NCI-H2171 treated with DMSO at 0.1 percent for 48 hours (cell line): Measurements from ENCODE around the gene DMBT1.

Source experiments
- DNase-seq: peaks from one replicate; lab custom pipeline; 2025; lab: John Stamatoyannopoulos, UW

DMBT1 gene

DNA sequence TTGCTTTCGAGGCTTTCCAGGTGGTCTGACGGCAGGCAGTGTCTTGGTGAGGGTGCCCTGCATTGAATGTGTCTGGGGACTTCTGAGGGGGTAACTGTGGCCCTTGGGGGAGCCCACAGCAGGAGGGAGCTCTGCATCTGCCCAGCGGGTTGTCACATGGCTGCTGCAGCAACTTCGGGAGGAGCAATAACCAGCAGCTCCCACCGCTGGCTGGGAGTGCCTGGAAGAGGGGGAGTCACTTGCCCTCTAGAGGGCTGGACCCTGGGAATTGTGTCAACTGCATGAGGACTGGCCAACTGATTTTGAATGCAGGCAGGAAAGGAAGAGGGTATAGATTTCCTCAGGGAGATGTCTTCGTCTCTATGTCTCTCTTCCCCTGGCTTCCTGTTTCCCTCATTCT is 112.7 kb downstream of the DMBT1 start:
- DNase-seq = no peak

DNA sequence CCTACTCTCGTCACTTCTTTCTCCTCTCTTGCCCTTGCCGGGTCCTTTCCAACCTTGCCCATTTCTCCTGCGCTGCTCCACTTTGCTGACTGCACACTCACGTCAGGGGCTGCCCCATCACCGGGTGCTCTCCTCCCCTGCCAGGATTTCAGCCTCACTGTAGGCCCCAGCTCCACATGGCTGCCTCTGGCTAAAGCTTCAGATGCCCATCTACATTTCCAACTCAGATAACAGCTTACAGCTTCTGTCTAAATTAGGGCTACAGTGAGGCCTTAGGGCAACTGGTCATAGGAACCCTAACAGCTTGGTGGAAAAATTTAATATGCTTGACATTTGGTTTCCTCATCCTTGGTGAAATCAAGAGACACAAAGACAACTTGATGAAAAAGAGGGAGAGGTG is 113.2 kb downstream of the DMBT1 start:
- DNase-seq = no peak

GRCh38 chr10:122674781-122675180 is 114.2 kb downstream of the DMBT1 start:
- no peak for DNase-seq

DNA sequence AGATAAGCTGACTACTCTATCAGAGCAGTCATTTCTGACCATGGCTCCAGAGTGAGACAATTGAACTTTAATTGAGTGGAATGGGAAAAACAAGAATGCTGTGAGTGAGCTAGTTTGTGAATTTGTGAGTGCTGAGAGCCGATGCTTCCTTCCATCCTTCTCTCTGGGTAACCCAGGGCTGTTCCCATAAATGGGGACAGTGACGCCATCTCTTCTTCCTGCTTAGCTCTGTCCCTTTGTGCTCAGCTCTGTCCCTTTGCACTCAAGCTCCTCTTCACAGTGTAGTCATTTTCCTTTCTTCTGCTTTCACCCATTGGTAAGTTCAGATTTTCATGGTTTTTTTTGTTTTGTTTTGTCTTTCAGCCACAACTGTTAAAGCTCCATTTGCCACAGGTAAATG is 114.7 kb downstream of the DMBT1 start:
- no peak for DNase-seq

- DNase-seq = no peak
Observed at GRCh38 chr10:122678266-122678665, 117.7 kb downstream of the DMBT1 start.

- DNase-seq = no peak
Observed at GRCh38 chr10:122682522-122682921, 122.0 kb downstream of the DMBT1 start.

DNA sequence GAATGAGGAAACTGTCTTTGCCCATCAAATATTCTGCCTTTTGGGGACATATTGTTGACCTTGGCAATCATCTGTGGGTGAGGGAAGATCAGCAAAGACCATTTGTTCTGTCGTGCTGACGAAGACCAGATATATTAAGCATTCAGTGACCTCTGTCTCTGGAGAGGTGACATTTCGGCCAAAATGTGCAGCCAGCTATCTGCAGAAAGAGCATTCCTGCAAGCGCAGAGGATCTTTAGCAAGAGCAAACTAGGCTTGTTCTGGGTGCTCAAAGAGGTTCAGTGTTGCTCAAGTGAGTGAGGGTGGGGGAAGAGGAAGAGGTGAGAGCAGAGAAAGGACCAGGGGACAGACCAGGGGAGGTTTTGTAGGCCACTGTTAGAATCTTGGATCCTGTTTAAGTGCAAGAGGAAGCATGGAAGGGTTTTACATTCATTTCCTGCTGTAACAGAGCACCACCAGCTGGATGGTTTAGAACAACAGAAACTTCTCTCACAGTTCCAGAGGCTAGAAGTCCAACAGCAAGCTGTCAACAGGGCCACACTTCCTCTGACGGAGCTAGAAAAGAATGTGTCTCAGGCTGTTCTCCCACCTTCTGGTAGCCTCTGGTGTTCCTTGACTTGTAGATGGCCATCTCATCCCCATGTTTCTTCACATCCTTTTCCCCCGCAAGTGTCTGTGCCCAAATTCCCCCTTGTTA is 127.9 kb downstream of the DMBT1 start:
- DNase-seq = no peak

GRCh38 chr10:122689146-122689820 is 128.7 kb downstream of the DMBT1 start:
- no peak for DNase-seq

DNA sequence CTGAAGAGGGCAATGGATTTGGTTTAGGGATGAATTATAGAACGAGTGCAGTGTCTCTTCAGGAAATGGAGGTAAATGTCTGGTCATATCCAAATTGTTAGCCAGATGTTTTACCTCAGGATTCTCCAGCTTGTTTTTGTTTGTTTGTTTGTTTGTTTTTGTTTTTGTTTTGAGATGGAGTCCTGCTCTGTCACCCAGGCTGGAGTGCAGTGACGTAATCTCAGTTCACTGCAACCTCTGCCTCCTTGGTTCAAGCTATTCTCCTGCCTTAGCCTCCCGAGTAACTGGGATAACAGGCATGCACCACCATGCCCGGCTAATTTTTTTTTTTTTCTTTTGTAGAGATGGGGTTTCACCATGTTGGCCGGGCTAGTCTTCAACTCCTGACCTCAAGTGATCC is 132.2 kb downstream of the DMBT1 start:
- DNase-seq = no peak
